Stimulated activated CD4-positive, alpha-beta T cell treated with anti-CD3 and anti-CD28 coated beads, Interleukin-2, amount 100 ng/mL, for 24 hours (primary cell): ENCODE results near the gene PIBF1.

Experiments used
- DNase-seq, 2 donors: peaks; one replicate each; pipeline ENCODE4 v3.0.0-alpha.2; 2020

PIBF1 gene

GRCh38 chr13:73061876-73062275 is 279.9 kb downstream of the PIBF1 start:
- no peak for DNase-seq

GRCh38 chr13:73062468-73062867 is 280.5 kb downstream of the PIBF1 start:
- DNase-seq: no peak

- no peak for DNase-seq
Measured at GRCh38 chr13:73063166-73063565, 281.2 kb downstream of the PIBF1 start.

GRCh38 chr13:73065036-73065435 is 283.1 kb downstream of the PIBF1 start:
- no peak for DNase-seq

- no peak for DNase-seq
Measured at GRCh38 chr13:73065665-73066340, 283.9 kb downstream of the PIBF1 start.
